ENCODE data around the gene ULK4.
"Not testable (repeated sequence)": the region's sequence is repeated elsewhere in the genome, so short reads cannot be mapped to it uniquely, and the experiment has no call there.

The ULK4 gene

GRCh38 chr3:41436983-41437382, 524.9 kb downstream of the ULK4 start:
- DNase-seq (ENCODE audit: low read depth): no peak

GRCh38 chr3:41434781-41435180, 527.1 kb downstream of the ULK4 start:
- DNase-seq (ENCODE audit: low read depth): no peak

GRCh38 chr3:41431386-41431785, 530.5 kb downstream of the ULK4 start:
- DNase-seq (ENCODE audit: low read depth): no peak

- DNase-seq (ENCODE audit: low read depth): no peak
These were observed 531.0 kb downstream of the ULK4 start for GRCh38 chr3:41430886-41431285.

GRCh38 chr3:41430391-41430790, 531.5 kb downstream of the ULK4 start:
- DNase-seq (ENCODE audit: low read depth): no peak

GRCh38 chr3:41426485-41426884, 535.4 kb downstream of the ULK4 start:
- no peak for DNase-seq (ENCODE audit: low read depth)

- DNase-seq (ENCODE audit: low read depth): no peak
These were observed 537.2 kb downstream of the ULK4 start for GRCh38 chr3:41424543-41425300.

- DNase-seq (ENCODE audit: low read depth): no peak
These were observed 542.1 kb downstream of the ULK4 start for GRCh38 chr3:41419809-41420208.

GRCh38 chr3:41418961-41419691, 542.8 kb downstream of the ULK4 start:
- DNase-seq (ENCODE audit: low read depth): peak; percentile 63

GRCh38 chr3:41417574-41417973, 544.3 kb downstream of the ULK4 start:
- no peak for DNase-seq (ENCODE audit: low read depth)

GRCh38 chr3:41411065-41411464, 550.8 kb downstream of the ULK4 start:
- no peak for DNase-seq (ENCODE audit: low read depth)

GRCh38 chr3:41405466-41405865, 556.4 kb downstream of the ULK4 start:
- DNase-seq (ENCODE audit: low read depth): peak; percentile 19

- DNase-seq (ENCODE audit: low read depth): peak; percentile 9
These were observed 557.3 kb downstream of the ULK4 start for GRCh38 chr3:41404582-41404981.

GRCh38 chr3:41394896-41395295, 567.0 kb downstream of the ULK4 start:
- no peak for DNase-seq (ENCODE audit: low read depth)

GRCh38 chr3:41370765-41371535, 591.0 kb downstream of the ULK4 start:
- DNase-seq (ENCODE audit: low read depth): not testable (repeated sequence)

GRCh38 chr3:41370307-41370706, 591.6 kb downstream of the ULK4 start:
- DNase-seq (ENCODE audit: low read depth): no peak

GRCh38 chr3:41369838-41370237, 592.1 kb downstream of the ULK4 start:
- DNase-seq (ENCODE audit: low read depth): no peak

- no peak for DNase-seq (ENCODE audit: low read depth)
These were observed 595.9 kb downstream of the ULK4 start for GRCh38 chr3:41365973-41366372.

- DNase-seq (ENCODE audit: low read depth): no peak
These were observed 597.2 kb downstream of the ULK4 start for GRCh38 chr3:41364736-41365135.

- no peak for DNase-seq (ENCODE audit: low read depth)
These were observed 597.9 kb downstream of the ULK4 start for GRCh38 chr3:41363830-41364523.

- DNase-seq (ENCODE audit: low read depth): no peak
These were observed 599.0 kb downstream of the ULK4 start for GRCh38 chr3:41362638-41363559.
